Measurements from ENCODE around the gene TTC9C. TPM values are rescaled to one million over a fixed set of nuclear protein-coding genes. Genes with fewer than 3 reads are reported as not detected.

Gene TTC9C
- total RNA-seq, 1 experiment from 2014 or later: 48.7 TPM

DNA sequence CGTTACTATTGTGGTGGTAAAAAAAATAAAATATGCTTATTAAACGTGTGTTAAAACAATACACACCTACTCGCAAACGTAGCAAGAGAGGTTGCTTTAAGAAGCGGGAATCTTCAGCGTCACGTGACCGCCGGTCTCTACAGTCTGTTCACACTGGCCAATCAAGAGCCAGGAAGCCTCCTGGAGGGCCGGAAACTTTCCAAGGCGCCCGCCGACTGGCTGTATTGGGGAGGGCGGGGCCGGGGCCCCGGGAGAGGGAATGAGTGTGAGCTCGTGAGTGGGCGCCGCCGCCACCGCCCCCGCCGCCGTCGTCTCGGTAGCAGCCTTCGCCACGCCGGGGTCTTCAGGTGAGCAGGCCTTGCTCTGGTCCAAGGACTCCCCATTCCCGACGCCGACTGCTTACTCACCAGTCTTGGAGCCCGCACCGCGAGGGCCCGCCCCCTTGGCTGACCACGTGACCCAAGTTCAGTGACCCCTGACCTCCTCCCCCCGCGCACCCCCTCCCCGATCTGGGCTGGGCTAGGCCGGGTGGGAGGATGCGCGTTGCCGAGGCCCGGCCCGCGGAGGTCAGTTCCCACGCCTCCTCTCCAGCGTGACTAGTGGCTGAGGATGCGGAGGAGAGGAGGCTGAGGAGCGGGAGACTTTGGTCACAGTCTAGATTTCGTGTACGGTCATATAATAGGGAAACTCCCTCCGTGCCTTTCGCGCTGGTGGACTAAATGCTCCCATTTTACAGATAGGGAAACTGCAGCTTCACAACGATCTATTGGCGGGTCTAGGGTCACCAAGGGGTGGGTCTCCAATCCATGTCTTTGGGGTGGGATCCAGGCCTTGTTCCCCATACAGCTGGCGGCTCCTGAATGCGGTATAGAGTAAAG lies 43.1 kb downstream of the TTC9C start, which contains the start of gene TAF6L (continued):
- TF ChIP-seq, protein P1, sequence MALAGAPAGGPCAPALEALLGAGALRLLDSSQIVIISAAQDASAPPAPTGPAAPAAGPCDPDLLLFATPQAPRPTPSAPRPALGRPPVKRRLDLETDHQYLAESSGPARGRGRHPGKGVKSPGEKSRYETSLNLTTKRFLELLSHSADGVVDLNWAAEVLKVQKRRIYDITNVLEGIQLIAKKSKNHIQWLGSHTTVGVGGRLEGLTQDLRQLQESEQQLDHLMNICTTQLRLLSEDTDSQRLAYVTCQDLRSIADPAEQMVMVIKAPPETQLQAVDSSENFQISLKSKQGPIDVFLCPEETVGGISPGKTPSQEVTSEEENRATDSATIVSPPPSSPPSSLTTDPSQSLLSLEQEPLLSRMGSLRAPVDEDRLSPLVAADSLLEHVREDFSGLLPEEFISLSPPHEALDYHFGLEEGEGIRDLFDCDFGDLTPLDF (CRISPR knock-in tag; IDR thresholded peaks at IDR 0.05): no peak
- TF ChIP-seq MXD4 (CRISPR knock-in tag; IDR thresholded peaks at IDR 0.05; ENCODE audit: borderline replicate concordance) (no peak), NFYB (CRISPR knock-in tag; conservative IDR thresholded peaks at IDR 0.05; ENCODE audit: low read depth) (peak; percentile 40; the same call in 1 of the 2 replicates), SOX15 (CRISPR knock-in tag; IDR thresholded peaks at IDR 0.05) (no peak), NFATC4 (CRISPR knock-in tag; IDR thresholded peaks at IDR 0.05) (no peak), RELA (CRISPR knock-in tag; IDR thresholded peaks at IDR 0.05; ENCODE audit: borderline replicate concordance) (no peak), CBFB (CRISPR knock-in tag; IDR thresholded peaks at IDR 0.05; ENCODE audit: low read depth) (no peak), CREB1 (CRISPR knock-in tag; IDR thresholded peaks at IDR 0.05) (no peak), ZNF232 (CRISPR knock-in tag; IDR thresholded peaks at IDR 0.05) (no peak; the same call in 1 of the 2 replicates), ZNF317 (CRISPR knock-in tag; IDR thresholded peaks at IDR 0.05; ENCODE audit: borderline replicate concordance, low read depth) (no peak), OVOL2 (CRISPR knock-in tag; IDR thresholded peaks at IDR 0.05; ENCODE audit: borderline replicate concordance) (no peak)
- TF ChIP-seq, protein P2, sequence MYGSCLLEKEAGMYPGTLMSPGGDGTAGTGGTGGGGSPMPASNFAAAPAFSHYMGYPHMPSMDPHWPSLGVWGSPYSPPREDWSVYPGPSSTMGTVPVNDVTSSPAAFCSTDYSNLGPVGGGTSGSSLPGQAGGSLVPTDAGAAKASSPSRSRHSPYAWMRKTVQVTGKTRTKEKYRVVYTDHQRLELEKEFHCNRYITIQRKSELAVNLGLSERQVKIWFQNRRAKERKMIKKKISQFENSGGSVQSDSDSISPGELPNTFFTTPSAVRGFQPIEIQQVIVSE (CRISPR knock-in tag; IDR thresholded peaks at IDR 0.05; ENCODE audit: borderline replicate concordance): no peak
- TF ChIP-seq, protein P3, sequence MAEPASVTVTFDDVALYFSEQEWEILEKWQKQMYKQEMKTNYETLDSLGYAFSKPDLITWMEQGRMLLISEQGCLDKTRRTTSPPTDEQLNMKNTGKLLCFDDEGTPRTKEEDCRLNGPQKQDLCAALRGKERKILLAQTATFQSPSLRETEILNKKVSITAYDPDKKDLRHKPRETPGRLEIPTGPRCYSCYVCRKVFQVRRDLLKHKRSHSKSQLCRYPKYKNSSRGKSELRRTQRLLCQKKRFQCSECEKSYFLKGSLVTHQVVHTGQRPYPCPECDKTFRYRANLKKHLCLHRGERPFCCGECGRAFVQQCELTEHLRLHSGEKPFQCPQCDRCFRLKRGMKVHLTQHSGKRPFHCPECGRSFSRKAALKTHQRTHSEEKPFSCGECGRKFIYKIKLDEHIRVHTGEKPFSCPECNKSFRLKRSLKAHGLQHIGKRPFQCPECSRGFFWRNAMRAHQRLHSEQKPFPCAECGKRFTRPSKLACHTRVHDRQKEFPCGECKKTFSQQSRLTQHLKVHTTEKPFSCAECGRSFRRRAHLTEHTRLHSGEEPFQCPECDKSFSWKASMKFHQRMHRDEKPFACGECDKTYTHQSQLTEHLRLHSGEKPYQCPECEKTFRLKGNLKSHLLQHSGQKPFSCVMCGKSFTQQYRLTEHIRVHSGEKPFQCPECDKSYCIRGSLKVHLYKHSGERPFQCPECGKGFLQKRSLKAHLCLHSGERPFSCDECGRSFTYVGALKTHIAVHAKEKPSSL (CRISPR knock-in tag; conservative IDR thresholded peaks at IDR 0.05): no peak
- TF ChIP-seq, protein P4, sequence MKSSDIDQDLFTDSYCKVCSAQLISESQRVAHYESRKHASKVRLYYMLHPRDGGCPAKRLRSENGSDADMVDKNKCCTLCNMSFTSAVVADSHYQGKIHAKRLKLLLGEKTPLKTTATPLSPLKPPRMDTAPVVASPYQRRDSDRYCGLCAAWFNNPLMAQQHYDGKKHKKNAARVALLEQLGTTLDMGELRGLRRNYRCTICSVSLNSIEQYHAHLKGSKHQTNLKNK (CRISPR knock-in tag; IDR thresholded peaks at IDR 0.05): no peak
- TF ChIP-seq, protein P5, sequence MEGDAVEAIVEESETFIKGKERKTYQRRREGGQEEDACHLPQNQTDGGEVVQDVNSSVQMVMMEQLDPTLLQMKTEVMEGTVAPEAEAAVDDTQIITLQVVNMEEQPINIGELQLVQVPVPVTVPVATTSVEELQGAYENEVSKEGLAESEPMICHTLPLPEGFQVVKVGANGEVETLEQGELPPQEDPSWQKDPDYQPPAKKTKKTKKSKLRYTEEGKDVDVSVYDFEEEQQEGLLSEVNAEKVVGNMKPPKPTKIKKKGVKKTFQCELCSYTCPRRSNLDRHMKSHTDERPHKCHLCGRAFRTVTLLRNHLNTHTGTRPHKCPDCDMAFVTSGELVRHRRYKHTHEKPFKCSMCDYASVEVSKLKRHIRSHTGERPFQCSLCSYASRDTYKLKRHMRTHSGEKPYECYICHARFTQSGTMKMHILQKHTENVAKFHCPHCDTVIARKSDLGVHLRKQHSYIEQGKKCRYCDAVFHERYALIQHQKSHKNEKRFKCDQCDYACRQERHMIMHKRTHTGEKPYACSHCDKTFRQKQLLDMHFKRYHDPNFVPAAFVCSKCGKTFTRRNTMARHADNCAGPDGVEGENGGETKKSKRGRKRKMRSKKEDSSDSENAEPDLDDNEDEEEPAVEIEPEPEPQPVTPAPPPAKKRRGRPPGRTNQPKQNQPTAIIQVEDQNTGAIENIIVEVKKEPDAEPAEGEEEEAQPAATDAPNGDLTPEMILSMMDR (IDR thresholded peaks at IDR 0.05): no peak
- TF ChIP-seq, protein P6, sequence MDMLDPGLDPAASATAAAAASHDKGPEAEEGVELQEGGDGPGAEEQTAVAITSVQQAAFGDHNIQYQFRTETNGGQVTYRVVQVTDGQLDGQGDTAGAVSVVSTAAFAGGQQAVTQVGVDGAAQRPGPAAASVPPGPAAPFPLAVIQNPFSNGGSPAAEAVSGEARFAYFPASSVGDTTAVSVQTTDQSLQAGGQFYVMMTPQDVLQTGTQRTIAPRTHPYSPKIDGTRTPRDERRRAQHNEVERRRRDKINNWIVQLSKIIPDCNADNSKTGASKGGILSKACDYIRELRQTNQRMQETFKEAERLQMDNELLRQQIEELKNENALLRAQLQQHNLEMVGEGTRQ (CRISPR knock-in tag; IDR thresholded peaks at IDR 0.05): peak; percentile 93

DNA sequence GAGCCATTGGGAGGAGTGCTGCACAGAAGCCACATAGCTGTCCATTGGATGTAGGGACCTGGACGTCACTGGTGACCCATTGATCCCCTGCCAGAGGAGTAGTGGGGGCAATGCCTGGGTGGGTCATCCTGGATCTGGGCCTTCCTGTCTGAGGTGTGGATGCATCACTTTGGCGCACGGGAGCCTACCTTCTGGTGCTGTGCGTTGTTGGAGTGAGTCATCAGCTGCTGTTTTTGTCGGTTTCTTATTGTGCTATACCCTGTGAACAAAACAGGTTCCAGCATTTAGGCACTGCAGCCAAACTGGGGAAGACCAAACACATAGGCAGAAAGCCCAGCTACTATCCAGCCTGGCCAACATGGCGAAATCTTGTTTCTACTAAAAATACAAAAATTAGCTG lies 46.1 kb downstream of the TTC9C start:
- POLR2A ChIA-PET: interaction anchor here (1.0 kb wide), 1 partner anchor 57 kb away, joined by 3 read pairs; no protein-coding TSS in a partner anchor
- no peak for ATAC-seq
- no peak for TF ChIP-seq ZNF232 (CRISPR knock-in tag; IDR thresholded peaks at IDR 0.05)
- TF ChIP-seq, protein P7, sequence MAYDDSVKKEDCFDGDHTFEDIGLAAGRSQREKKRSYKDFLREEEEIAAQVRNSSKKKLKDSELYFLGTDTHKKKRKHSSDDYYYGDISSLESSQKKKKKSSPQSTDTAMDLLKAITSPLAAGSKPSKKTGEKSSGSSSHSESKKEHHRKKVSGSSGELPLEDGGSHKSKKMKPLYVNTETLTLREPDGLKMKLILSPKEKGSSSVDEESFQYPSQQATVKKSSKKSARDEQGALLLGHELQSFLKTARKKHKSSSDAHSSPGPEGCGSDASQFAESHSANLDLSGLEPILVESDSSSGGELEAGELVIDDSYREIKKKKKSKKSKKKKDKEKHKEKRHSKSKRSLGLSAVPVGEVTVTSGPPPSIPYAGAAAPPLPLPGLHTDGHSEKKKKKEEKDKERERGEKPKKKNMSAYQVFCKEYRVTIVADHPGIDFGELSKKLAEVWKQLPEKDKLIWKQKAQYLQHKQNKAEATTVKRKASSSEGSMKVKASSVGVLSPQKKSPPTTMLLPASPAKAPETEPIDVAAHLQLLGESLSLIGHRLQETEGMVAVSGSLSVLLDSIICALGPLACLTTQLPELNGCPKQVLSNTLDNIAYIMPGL (CRISPR knock-in tag; IDR thresholded peaks at IDR 0.05): no peak
- TF ChIP-seq, protein P1 (CRISPR knock-in tag; IDR thresholded peaks at IDR 0.05): no peak
- TF ChIP-seq ELF4 (CRISPR knock-in tag; IDR thresholded peaks at IDR 0.05; ENCODE audit: low read depth): no peak
- no peak for TF ChIP-seq ZNF317 (CRISPR knock-in tag; IDR thresholded peaks at IDR 0.05; ENCODE audit: borderline replicate concordance, low read depth)
- TF ChIP-seq NR1H2 (CRISPR knock-in tag; IDR thresholded peaks at IDR 0.05): no peak
- TF ChIP-seq, protein P6 (CRISPR knock-in tag; IDR thresholded peaks at IDR 0.05): no peak
- no peak for TF ChIP-seq GABPB1 (CRISPR knock-in tag; IDR thresholded peaks at IDR 0.05)

More for the DNA sequence above, 46.1 kb downstream of the TTC9C start:
- Mint-ChIP-seq H3K36me3 (peaks cover 38% of the 10 kb centered on the region), H3K4me1 (peaks cover 13% of the 10 kb centered on the region), H3K27me3 (ENCODE audit: low read depth) (no peaks in the 10 kb centered on the region; the same call in 1 of the 2 replicates), H3K27ac (peak overlapping the region; percentile 49; the same call in 1 of the 2 replicates), H3K4me3 (no peak overlapping the region), H3K9me3 (no peaks in the 10 kb centered on the region)
- CTCF ChIA-PET: interaction anchor here (0.6 to 11.6 kb wide), 4 partner anchors 12 to 196 kb away, joined by 3 to 121 read pairs (median 4); partner anchors contain the start of gene TMEM179B
- no peak for DNase-seq (ENCODE audit: low spot score)
